ENCODE data around the gene THOC6.

The THOC6 gene

GRCh38 chr16:3059723-3060242, 35.9 kb downstream of the THOC6 start:
- H3K4me3 ChIP-seq (replicated peaks in 1 of 2; ENCODE audit: low read depth in 2 of 2, low read length in 2 of 2), result peak overlapping the region; percentile 25 to 82
- DNase-seq (ENCODE audit: low read depth in 2 of 2), result no peak
- no peak for TF ChIP-seq CTCF (IDR thresholded peaks at IDR 0.05; ENCODE audit: low read depth, low read length)

GRCh38 chr16:3060339-3061127, 36.7 kb downstream of the THOC6 start:
- no peak overlapping the region for H3K4me3 ChIP-seq (replicated peaks in 1 of 2; ENCODE audit: low read depth in 2 of 2, low read length in 2 of 2)
- no peak for TF ChIP-seq CTCF (IDR thresholded peaks at IDR 0.05; ENCODE audit: low read depth, low read length)
- no peak for DNase-seq (ENCODE audit: low read depth in 2 of 2)

GRCh38 chr16:3062553-3062952, 38.7 kb downstream of the THOC6 start:
- no peak for DNase-seq (ENCODE audit: low read depth in 2 of 2)
- TF ChIP-seq CTCF (IDR thresholded peaks at IDR 0.05; ENCODE audit: low read depth, low read length), result no peak
- no peak overlapping the region for H3K4me3 ChIP-seq (replicated peaks in 1 of 2; ENCODE audit: low read depth in 2 of 2, low read length in 2 of 2)

- no peak for TF ChIP-seq CTCF (IDR thresholded peaks at IDR 0.05; ENCODE audit: low read depth, low read length)
- no peak for DNase-seq (ENCODE audit: low read depth in 2 of 2)
- H3K4me3 ChIP-seq (replicated peaks in 1 of 2; ENCODE audit: low read depth in 2 of 2, low read length in 2 of 2), result no peak overlapping the region
Observed at GRCh38 chr16:3063625-3064386, 40.0 kb downstream of the THOC6 start.

GRCh38 chr16:3065069-3065741, 41.4 kb downstream of the THOC6 start, which contains the start of gene IL32:
IL32 (plus strand) TSS chr16:3065640; CDS start chr16:3065812, 172 bp downstream.
- TF ChIP-seq CTCF (IDR thresholded peaks at IDR 0.05; ENCODE audit: low read depth, low read length), result no peak
- DNase-seq (ENCODE audit: low read depth in 2 of 2), result peak; percentile 84 to 95
- peak within 1 kb of the TSS; percentile 8 to 58 for H3K4me3 ChIP-seq (replicated peaks in 1 of 2; ENCODE audit: low read depth in 2 of 2, low read length in 2 of 2)

- no peak for TF ChIP-seq CTCF (IDR thresholded peaks at IDR 0.05; ENCODE audit: low read depth, low read length)
- peak overlapping the region; percentile 0 to 58 for H3K4me3 ChIP-seq (replicated peaks in 1 of 2; ENCODE audit: low read depth in 2 of 2, low read length in 2 of 2)
- DNase-seq (ENCODE audit: low read depth in 2 of 2), result peak in 1 of 2 donors; percentile 19
Observed at GRCh38 chr16:3065742-3066439, 42.1 kb downstream of the THOC6 start.
